Measurements from ENCODE around the gene PATE4.

Gene PATE4

DNA sequence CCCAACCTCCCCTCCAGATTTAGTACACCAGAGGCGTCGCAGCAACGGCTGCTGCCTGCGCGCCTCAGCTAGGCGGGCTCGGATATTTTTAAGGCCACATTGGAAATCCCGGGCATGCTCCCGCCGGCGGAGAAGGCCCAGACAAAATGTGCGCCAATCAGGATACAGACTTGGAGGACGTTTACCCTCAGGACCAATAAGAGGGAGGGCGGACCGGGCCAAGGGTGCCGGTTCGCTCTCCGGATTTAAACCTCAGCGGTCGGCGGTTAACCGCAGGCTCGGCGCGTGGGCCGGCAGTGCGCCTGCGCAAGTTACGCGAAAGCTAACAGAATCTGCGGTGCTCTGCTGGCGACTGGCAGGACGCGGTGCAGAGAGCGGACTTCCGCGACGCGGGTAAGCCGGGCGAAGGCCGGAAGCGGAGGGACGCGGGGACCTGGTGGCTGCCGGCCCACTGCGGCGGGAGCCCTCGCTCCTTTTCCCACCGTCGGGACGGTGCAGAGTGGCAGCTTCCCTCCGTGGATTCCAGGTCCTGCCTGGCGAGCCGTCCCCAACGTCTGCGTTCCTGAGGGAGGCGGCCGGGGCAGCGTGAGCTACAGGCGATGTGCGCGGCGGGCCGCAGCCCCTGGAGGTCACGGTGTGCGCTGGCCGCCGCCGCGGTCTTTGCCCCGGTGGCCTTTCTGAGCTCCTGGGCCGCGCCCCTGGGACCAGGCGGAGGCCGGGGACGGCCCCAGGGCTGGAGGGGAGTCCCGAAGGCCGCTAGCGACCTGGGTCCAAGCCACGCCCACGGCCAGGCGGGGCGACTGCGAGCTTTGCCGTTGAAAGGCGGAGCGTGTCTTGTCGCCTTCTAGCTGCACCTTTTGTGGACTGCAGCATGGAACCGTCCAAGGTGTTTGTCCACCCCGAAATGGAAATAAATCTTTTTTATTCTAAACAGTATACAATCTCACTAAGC is 54.5 kb downstream of the PATE4 start, which contains the start of gene HYLS1:
Gene HYLS1, plus strand, starts transcription at position 296 of the 952 bp plus-strand sequence. CDS start 11,701 bp downstream, outside the sequence.
- peak; percentile 96 for DNase-seq
